PC-3 (cell line): ENCODE data around the gene ZNF746. TPM values are rescaled to one million over a fixed set of nuclear protein-coding genes. Genes with fewer than 3 reads are reported as not detected.

Source experiments
- ATAC-seq: fragments of 200-7000 bp; cut with Tn5 transposase; 2 replicates; pipeline ENCODE4 v1.9.1; 2020; ENCODE audit warnings: mild to moderate bottlenecking, moderate library complexity
- BruUV-seq: library from RNA; stranded (reverse); fragments of 400-500 nt; replicated peaks from 2 replicates; lab custom pipeline; 2021; lab: Mats Ljungman, UMichigan
- CTCF ChIA-PET: fragments of 300-600 bp; sonication (Branson Sonifier 250); formaldehyde crosslinking; loops from one replicate; lab custom pipeline; 2022; ENCODE audit warnings: antibody characterized with exemption; lab: Charles Lee
- POLR2A ChIA-PET: fragments of 300-600 bp; sonication (Branson Sonifier 250); formaldehyde crosslinking; loops from one replicate; lab custom pipeline; 2022; ENCODE audit warnings: antibody characterized with exemption; ENCODE audit not compliant: unreplicated experiment; lab: Charles Lee
- DNase-seq: peaks from one replicate; pipeline ENCODE4 v3.0.0-alpha.2; 2015
- H2AFZ ChIP-seq: fragments of 300-600 bp; sonication (generic); 2 replicates; pipeline ENCODE4 v1.6.0; 2016; ENCODE audit warnings: antibody characterized with exemption, low read length
- H3F3A ChIP-seq: fragments of 300-600 bp; sonication (generic); one replicate; pipeline ENCODE4 v1.6.0; 2017; ENCODE audit warnings: antibody characterized with exemption, low read length, control low read depth, mild to moderate bottlenecking; ENCODE audit not compliant: unreplicated experiment
- H3K27ac ChIP-seq: fragments of 300-600 bp; sonication (generic); 2 replicates; pipeline ENCODE4 v1.5.1; 2016; ENCODE audit warnings: mild to moderate bottlenecking, low read length
- H3K27me3 ChIP-seq: fragments of 300-600 bp; sonication (generic); 2 replicates; pipeline ENCODE4 v1.6.1; 2016; ENCODE audit warnings: low read length, mixed read lengths
- H3K36me3 ChIP-seq: fragments of 300-600 bp; sonication (generic); 2 replicates; pipeline ENCODE4 v1.6.1; 2016; ENCODE audit warnings: low read depth, mixed run types, low read length, mixed read lengths
- H3K4me1 ChIP-seq: fragments of 300-600 bp; sonication (generic); 2 replicates; pipeline ENCODE4 v1.5.1; 2016; ENCODE audit warnings: low read length; ENCODE audit not compliant: insufficient read depth
- H3K4me2 ChIP-seq: fragments of 300-600 bp; sonication (generic); 2 replicates; pipeline ENCODE4 v1.6.0; 2016; ENCODE audit warnings: low read length
- H3K4me3 ChIP-seq: fragments of 300-600 bp; sonication (generic); 2 replicates; pipeline ENCODE4 v1.5.1; 2016; ENCODE audit warnings: mild to moderate bottlenecking, low read length, mixed read lengths
- H3K79me2 ChIP-seq: fragments of 300-600 bp; sonication (generic); 2 replicates; pipeline ENCODE4 v1.6.1; 2017; ENCODE audit warnings: low read length, mixed read lengths
- H3K9ac ChIP-seq: fragments of 300-600 bp; sonication (generic); 2 replicates; pipeline ENCODE4 v1.6.0; 2016; ENCODE audit warnings: mild to moderate bottlenecking, low read length
- H3K9me2 ChIP-seq: fragments of 300-600 bp; sonication (generic); replicated peaks from 2 replicates; pipeline ENCODE4 v1.6.1; 2016; ENCODE audit warnings: mixed run types, low read length, mixed read lengths
- H3K9me3 ChIP-seq: fragments of 300-600 bp; sonication (generic); 2 replicates; pipeline ENCODE4 v1.6.1; 2016; ENCODE audit warnings: low read length, mixed read lengths
- H4K20me1 ChIP-seq: fragments of 300-600 bp; sonication (generic); 2 replicates; pipeline ENCODE4 v1.6.1; 2016; ENCODE audit warnings: low read length, mixed read lengths
- CTCF ChIP-seq: fragments of 300-600 bp; sonication (generic); conservative IDR thresholded peaks from 2 replicates; pipeline ENCODE4 v1.5.1; 2017; ENCODE audit warnings: antibody characterized with exemption, low read depth, mild to moderate bottlenecking, low read length
- EZH2 ChIP-seq: fragments of 300-600 bp; sonication (generic); IDR thresholded peaks from one replicate; pipeline ENCODE4 v1.6.1; 2017; ENCODE audit warnings: antibody characterized with exemption, mild to moderate bottlenecking, low read length; ENCODE audit not compliant: unreplicated experiment
- EZH2phosphoT487 ChIP-seq: fragments of 300-600 bp; sonication (generic); IDR thresholded peaks from 2 replicates; pipeline ENCODE4 v1.6.1; 2018; ENCODE audit warnings: mild to moderate bottlenecking, antibody characterized with exemption, low read length, borderline replicate concordance
- intact Hi-C: fragments of 100-400 bp; cut with micrococcal nuclease; formaldehyde crosslinking; loops from 2 replicates; pipeline ENCODE4 v1.9.0; 2023
- total RNA-seq: library from RNA; depleted of rRNA; stranded (reverse); fragments of >200 nt; gene quantifications from 2 replicates; pipeline ENCODE4 v1.2.3, GENCODE V29; 2014

ZNF746 gene
- total RNA-seq, 1 experiment from 2014 or later, result 19.6 TPM

DNA sequence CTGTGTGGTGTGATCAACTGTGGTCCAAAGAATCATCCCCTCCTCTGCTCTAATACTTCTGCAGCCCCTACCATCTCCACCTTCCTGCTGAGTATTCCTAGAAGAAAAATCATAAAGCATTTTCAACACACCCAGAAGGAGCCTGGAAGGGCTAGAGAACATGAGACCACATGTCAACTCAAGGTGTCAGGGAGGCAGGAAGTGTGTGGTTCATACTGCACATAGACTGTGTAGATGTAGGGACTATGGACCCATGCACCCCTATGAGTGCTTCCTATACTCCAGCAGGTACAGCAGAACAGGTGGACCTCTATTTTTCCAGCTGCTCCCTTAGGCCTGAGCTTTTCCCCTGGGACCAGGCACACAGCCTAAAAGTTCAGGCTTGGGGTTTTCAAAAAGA is 2.6 kb upstream of the ZNF746 start:
- H3K9me3 ChIP-seq, result no peaks in the 10 kb centered on the region
- no peak overlapping the region for H3K9ac ChIP-seq
- ATAC-seq, result no peak
- no peak overlapping the region for H3K4me2 ChIP-seq
- no peaks in the 10 kb centered on the region for H3F3A ChIP-seq
- DNase-seq, result no peak
- TF ChIP-seq CTCF (no peak), EZH2phosphoT487 (no peak), EZH2 (no peak)
- H3K36me3 ChIP-seq, result no peaks in the 10 kb centered on the region
- H3K27ac ChIP-seq, result no peak overlapping the region
- H3K4me1 ChIP-seq, result peaks cover 20% of the 10 kb centered on the region
- ChIA-PET POLR2A (no interaction called here), CTCF (no interaction called here)
- no TSS peak for BruUV-seq
- no peaks in the 10 kb centered on the region for H3K9me2 ChIP-seq
- intact Hi-C loops, result no loop called here
- H2AFZ ChIP-seq, result no peak overlapping the region
- no peaks in the 10 kb centered on the region for H3K27me3 ChIP-seq
- no peak overlapping the region for H3K4me3 ChIP-seq
- H4K20me1 ChIP-seq, result peaks cover 10% of the 10 kb centered on the region; the same call in 1 of the 2 replicates
- peaks cover 19% of the 10 kb centered on the region for H3K79me2 ChIP-seq

DNA sequence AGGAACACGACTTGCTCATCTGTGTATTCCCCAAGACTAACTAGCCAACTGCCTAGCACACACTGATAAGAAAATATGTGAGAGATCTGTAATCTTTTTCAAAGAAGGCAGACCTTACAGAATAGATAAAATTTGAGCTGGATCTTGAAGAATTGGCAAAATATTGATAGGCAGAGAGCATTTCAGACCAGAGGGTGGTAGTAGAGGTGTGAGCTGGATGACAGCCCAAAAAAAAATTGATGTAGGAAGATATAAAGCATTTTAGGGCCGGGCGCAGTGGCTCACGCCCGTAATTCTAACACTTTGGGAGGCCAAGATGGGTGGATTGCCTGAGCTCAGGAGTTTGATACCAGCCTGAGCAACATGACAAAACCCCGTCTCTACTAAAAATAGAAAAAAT is 1.2 kb upstream of the ZNF746 start:
- H2AFZ ChIP-seq, result no peak overlapping the region
- peaks cover 24% of the 10 kb centered on the region for H3K79me2 ChIP-seq
- peaks cover 11% of the 10 kb centered on the region; the same call in 1 of the 2 replicates for H4K20me1 ChIP-seq
- H3K27ac ChIP-seq, result no peak overlapping the region
- DNase-seq (no peak), ATAC-seq (no peak)
- H3K4me1 ChIP-seq, result peaks cover 21% of the 10 kb centered on the region
- ChIA-PET CTCF (no interaction called here), POLR2A (no interaction called here)
- no TSS peak for BruUV-seq
- H3F3A ChIP-seq, result no peaks in the 10 kb centered on the region
- H3K27me3 ChIP-seq, result no peaks in the 10 kb centered on the region
- H3K9ac ChIP-seq, result no peak overlapping the region
- no peaks in the 10 kb centered on the region for H3K9me2 ChIP-seq
- H3K36me3 ChIP-seq, result no peaks in the 10 kb centered on the region
- intact Hi-C loops, result loop anchor here (2.0 to 10.0 kb wide), 2 partner anchors 126 to 214 kb away; no protein-coding TSS in a partner anchor
- H3K4me2 ChIP-seq, result no peak overlapping the region
- no peaks in the 10 kb centered on the region for H3K9me3 ChIP-seq
- no peak for TF ChIP-seq EZH2
- no peak for TF ChIP-seq EZH2phosphoT487
- no peak for TF ChIP-seq CTCF
- H3K4me3 ChIP-seq, result no peak overlapping the region

GRCh38 chr7:149496642-149497391 is 792 bp downstream of the ZNF746 start:
- TF ChIP-seq EZH2 (no peak), EZH2phosphoT487 (no peak), CTCF (no peak)
- Histone ChIP-seq H3K27ac (no peak overlapping the region), H2AFZ (peak overlapping the region; percentile 58), H3K4me2 (peak overlapping the region; percentile 92), H3K36me3 (peaks cover 18% of the 10 kb centered on the region), H3K9me3 (no peaks in the 10 kb centered on the region), H3K4me1 (peaks cover 11% of the 10 kb centered on the region), H3K9me2 (no peaks in the 10 kb centered on the region), H3K27me3 (no peaks in the 10 kb centered on the region), H3K4me3 (peak overlapping the region; percentile 82), H4K20me1 (peaks cover 11% of the 10 kb centered on the region; the same call in 1 of the 2 replicates), H3F3A (no peaks in the 10 kb centered on the region), H3K79me2 (peaks cover 24% of the 10 kb centered on the region), H3K9ac (peak overlapping the region; percentile 81)
- ATAC-seq (peak; percentile 39), DNase-seq (peak; percentile 23)
- POLR2A ChIA-PET, result no interaction called here
- no TSS peak for BruUV-seq
- intact Hi-C loops, result loop anchor here (2.0 to 10.0 kb wide), 3 partner anchors 74 to 212 kb away; no protein-coding TSS in a partner anchor
- CTCF ChIA-PET, result no interaction called here
